Astrocyte (in vitro differentiated cells and primary cell): ENCODE results near the gene NXN. TPM values are rescaled to one million over a fixed set of nuclear protein-coding genes. Genes with fewer than 3 reads are reported as not detected.
"Not testable (repeated sequence)": the region's sequence is repeated elsewhere in the genome, so short reads cannot be mapped to it uniquely, and the experiment has no call there.

ENCODE experiments used
- DNase-seq: peaks from one replicate; pipeline ENCODE4 v3.0.0-alpha.2; 2010; ENCODE audit warnings: low read depth
- FAIRE-seq: peaks from 2 replicates; lab custom pipeline; 2011; peaks lifted over from hg19 to GRCh38; lab: Jason Lieb, UNC
- H2AFZ ChIP-seq: 2 replicates; pipeline ENCODE4 v1.6.0; 2012; ENCODE audit warnings: low read depth, low read length, inconsistent platforms
- H3K27ac ChIP-seq: 2 replicates; pipeline ENCODE4 v1.5.1; 2011; ENCODE audit warnings: low read depth, low read length, inconsistent platforms
- H3K27me3 ChIP-seq: 2 replicates; pipeline ENCODE4 v1.6.0; 2011; ENCODE audit warnings: low read length, inconsistent platforms; ENCODE audit not compliant: insufficient read depth
- H3K36me3 ChIP-seq: 2 replicates; pipeline ENCODE4 v1.5.1; 2011; ENCODE audit warnings: low read length, inconsistent platforms; ENCODE audit not compliant: insufficient read depth
- H3K4me1 ChIP-seq: 2 replicates; pipeline ENCODE4 v1.5.1; 2011; ENCODE audit warnings: low read length, inconsistent platforms; ENCODE audit not compliant: insufficient read depth
- H3K4me2 ChIP-seq: 2 replicates; pipeline ENCODE4 v1.6.0; 2012; ENCODE audit warnings: low read length, inconsistent platforms
- H3K4me3 ChIP-seq: 2 replicates; pipeline ENCODE4 v1.5.1; 2011; ENCODE audit warnings: low read depth, mild to moderate bottlenecking, low read length, inconsistent platforms; ENCODE audit not compliant: insufficient read depth
- H3K79me2 ChIP-seq: 2 replicates; pipeline ENCODE4 v1.6.0; 2012; ENCODE audit warnings: mild to moderate bottlenecking, low read length, inconsistent platforms; ENCODE audit not compliant: insufficient read depth
- H3K9ac ChIP-seq: 2 replicates; pipeline ENCODE4 v1.6.0; 2012; ENCODE audit warnings: mild to moderate bottlenecking, low read length, inconsistent platforms
- H3K9me3 ChIP-seq: 2 replicates; pipeline ENCODE4 v1.5.1; 2012; ENCODE audit warnings: low read depth, mild to moderate bottlenecking, low read length, inconsistent platforms; ENCODE audit not compliant: insufficient read depth
- H4K20me1 ChIP-seq: 2 replicates; pipeline ENCODE4 v1.6.0; 2012; ENCODE audit warnings: low read length, inconsistent platforms; ENCODE audit not compliant: insufficient read depth
- H3K27ac Mint-ChIP-seq: one replicate; pipeline ENCODE4 v1.8.0; 2021; ENCODE audit warnings: mild to moderate bottlenecking, mixed read lengths; ENCODE audit not compliant: unreplicated experiment
- H3K27me3 Mint-ChIP-seq: one replicate; pipeline ENCODE4 v1.8.0; 2021; ENCODE audit warnings: low read depth, mixed read lengths; ENCODE audit not compliant: unreplicated experiment
- H3K36me3 Mint-ChIP-seq: one replicate; pipeline ENCODE4 v1.8.0; 2021; ENCODE audit warnings: low read depth, mixed read lengths; ENCODE audit not compliant: unreplicated experiment
- H3K4me1 Mint-ChIP-seq: one replicate; pipeline ENCODE4 v1.8.0; 2021; ENCODE audit warnings: low read depth, mixed read lengths; ENCODE audit not compliant: unreplicated experiment
- H3K4me3 Mint-ChIP-seq: one replicate; pipeline ENCODE4 v1.8.0; 2021; ENCODE audit warnings: mild to moderate bottlenecking, moderate library complexity, mixed read lengths; ENCODE audit not compliant: unreplicated experiment
- H3K9me3 Mint-ChIP-seq: one replicate; pipeline ENCODE4 v1.8.0; 2021; ENCODE audit warnings: mild to moderate bottlenecking, mixed read lengths; ENCODE audit not compliant: unreplicated experiment
- CTCF ChIP-seq: IDR thresholded peaks from 2 replicates; pipeline ENCODE4 v1.5.1; 2011; ENCODE audit warnings: low read depth, mild to moderate bottlenecking, inconsistent platforms, low read length, moderate library complexity; ENCODE audit not compliant: insufficient read depth
- EZH2 ChIP-seq: IDR thresholded peaks from 2 replicates; pipeline ENCODE4 v1.6.1; 2012; ENCODE audit warnings: mild to moderate bottlenecking, low read length, inconsistent platforms; ENCODE audit not compliant: insufficient read depth
- microRNA-seq: library from miRNA; unstranded; fragments of <30 nt; microRNA quantifications from one replicate; pipeline ENCODE4 v1.2.0, GENCODE V29; 2020
- total RNA-seq: library from RNA; stranded (reverse); gene quantifications from 2 replicates; pipeline ENCODE4 v1.2.1, GENCODE V29; 2021

The NXN gene
- total RNA-seq, 1 donor from 2014 or later: 104 TPM

GRCh38 chr17:751269-752001 is 228.1 kb downstream of the NXN start:
- Mint-ChIP-seq H3K4me1 (peaks cover 7% of the 10 kb centered on the region), H3K27ac (peak overlapping the region; percentile 86), H3K27me3 (no peaks in the 10 kb centered on the region), H3K36me3 (peaks cover 29% of the 10 kb centered on the region), H3K9me3 (peaks cover 6% of the 10 kb centered on the region), H3K4me3 (peak overlapping the region; percentile 97)
- peak overlapping the region; percentile 98 for H2AFZ ChIP-seq
- no peaks in the 10 kb centered on the region for H3K9me3 ChIP-seq
- DNase-seq: no peak
- peaks cover 14% of the 10 kb centered on the region for H3K36me3 ChIP-seq
- H3K4me1 ChIP-seq: peaks cover 20% of the 10 kb centered on the region
- no peaks in the 10 kb centered on the region for H3K27me3 ChIP-seq
- no peak for FAIRE-seq
- peak overlapping the region; percentile 92 for H3K4me2 ChIP-seq
- peak overlapping the region; percentile 81 for H3K9ac ChIP-seq
- H3K79me2 ChIP-seq: peaks cover 51% of the 10 kb centered on the region
- peak overlapping the region; percentile 76 for H3K4me3 ChIP-seq
- H3K27ac ChIP-seq: peak overlapping the region; percentile 72
- H4K20me1 ChIP-seq: peaks cover 43% of the 10 kb centered on the region
- TF ChIP-seq CTCF (no peak), EZH2 (no peak)

- H3K4me2 ChIP-seq: peak overlapping the region; percentile 92
- peaks cover 21% of the 10 kb centered on the region for H3K36me3 ChIP-seq
- peaks cover 34% of the 10 kb centered on the region for H3K36me3 Mint-ChIP-seq
- H3K9me3 ChIP-seq: no peaks in the 10 kb centered on the region
- peak overlapping the region; percentile 97 for H3K4me3 Mint-ChIP-seq
- peak overlapping the region; percentile 76 for H3K4me3 ChIP-seq
- FAIRE-seq (no peak), DNase-seq (no peak)
- H3K4me1 ChIP-seq: peaks cover 20% of the 10 kb centered on the region
- H4K20me1 ChIP-seq: peaks cover 51% of the 10 kb centered on the region
- no peak overlapping the region for H3K27ac Mint-ChIP-seq
- H3K27me3 Mint-ChIP-seq: no peaks in the 10 kb centered on the region
- no peak for TF ChIP-seq EZH2
- no peak for TF ChIP-seq CTCF
- peaks cover 2% of the 10 kb centered on the region for H3K4me1 Mint-ChIP-seq
- H3K9me3 Mint-ChIP-seq: peaks cover 6% of the 10 kb centered on the region
- H2AFZ ChIP-seq: no peak overlapping the region
- H3K27ac ChIP-seq: no peak overlapping the region
- H3K27me3 ChIP-seq: no peaks in the 10 kb centered on the region
- peaks cover 60% of the 10 kb centered on the region for H3K79me2 ChIP-seq
- peak overlapping the region; percentile 81 for H3K9ac ChIP-seq
Measured at GRCh38 chr17:750431-751037, 229.0 kb downstream of the NXN start.

- not testable (repeated sequence) for FAIRE-seq, H3K27me3 ChIP-seq, H3K9ac ChIP-seq, H3K27me3 Mint-ChIP-seq, H3K27ac ChIP-seq, H3K27ac Mint-ChIP-seq, DNase-seq, H3K4me3 ChIP-seq, H3K4me1 Mint-ChIP-seq, H3K9me3 ChIP-seq, H3K4me2 ChIP-seq, H3K9me3 Mint-ChIP-seq, H2AFZ ChIP-seq
- H3K4me3 Mint-ChIP-seq: peak overlapping the region; percentile 37
- Histone ChIP-seq H3K4me1 (peaks cover 20% of the 10 kb centered on the region), H4K20me1 (peaks cover 63% of the 10 kb centered on the region), H3K79me2 (peaks cover 71% of the 10 kb centered on the region), H3K36me3 (peaks cover 31% of the 10 kb centered on the region)
- peaks cover 39% of the 10 kb centered on the region for H3K36me3 Mint-ChIP-seq
Measured at GRCh38 chr17:749359-749758, 230.2 kb downstream of the NXN start.

Small RNAs within 50 kb of the gene (microRNA-seq; reads per million reads assigned to microRNA genes)
- gene MIR3183: 1.1 reads per million

Other genes with a start within 250 kb of the NXN start
- 25.8 and 26.6 TPM in 2 replicates for gene TLCD3A, start 247.2 kb downstream of the NXN start, total RNA-seq
- 17.3 and 18.4 TPM in 2 replicates for gene GEMIN4, start 227.5 kb downstream of the NXN start, total RNA-seq
- gene GLOD4, start 197.5 kb downstream of the NXN start, total RNA-seq: 48.3 and 61.8 TPM in 2 replicates
- 7.7 and 8.3 TPM in 2 replicates for gene MRM3, start 197.4 kb downstream of the NXN start, total RNA-seq
- 20.0 and 20.3 TPM in 2 replicates for gene TIMM22, start 17.4 kb upstream of the NXN start, total RNA-seq
- gene ABR, start 200.2 kb upstream of the NXN start, total RNA-seq: 70.9 and 85.0 TPM in 2 replicates